H54 (cell line): ENCODE measurements around the gene DYRK1A.

Source experiments
- DNase-seq: peaks from one replicate; pipeline ENCODE4 v3.0.0; 2011; ENCODE audit warnings: low spot score, mixed read lengths; ENCODE audit not compliant: insufficient read length
- FAIRE-seq: peaks from 3 replicates; lab custom pipeline; 2011; peaks lifted over from hg19 to GRCh38; lab: Jason Lieb, UNC
- POLR2A ChIP-seq: IDR thresholded peaks from 2 replicates; pipeline ENCODE4 v1.6.1; 2011; ENCODE audit warnings: low read depth, mild to moderate bottlenecking, low read length

DYRK1A gene

GRCh38 chr21:37427221-37427620, 60.6 kb downstream of the DYRK1A start:
- no peak for DNase-seq
- FAIRE-seq: no peak
- TF ChIP-seq POLR2A: no peak

- TF ChIP-seq POLR2A: no peak
- FAIRE-seq: no peak
- no peak for DNase-seq
Measured at GRCh38 chr21:37429356-37429755, 62.8 kb downstream of the DYRK1A start.

GRCh38 chr21:37430184-37430821, 63.7 kb downstream of the DYRK1A start:
- FAIRE-seq: no peak
- DNase-seq: no peak
- no peak for TF ChIP-seq POLR2A

- DNase-seq (no peak), FAIRE-seq (no peak)
- no peak for TF ChIP-seq POLR2A
Measured at GRCh38 chr21:37431243-37431642, 64.7 kb downstream of the DYRK1A start.

- FAIRE-seq: no peak
- no peak for DNase-seq
- TF ChIP-seq POLR2A: no peak
Measured at GRCh38 chr21:37432710-37433455, 66.3 kb downstream of the DYRK1A start.

- DNase-seq: no peak
- TF ChIP-seq POLR2A: no peak
- no peak for FAIRE-seq
Measured at GRCh38 chr21:37433456-37433840, 66.9 kb downstream of the DYRK1A start.

- DNase-seq (no peak), FAIRE-seq (peak; percentile 94)
- no peak for TF ChIP-seq POLR2A
Measured at GRCh38 chr21:37435120-37435519, 68.5 kb downstream of the DYRK1A start.

GRCh38 chr21:37435711-37436110, 69.1 kb downstream of the DYRK1A start:
- peak; percentile 90 for FAIRE-seq

GRCh38 chr21:37436174-37436573, 69.6 kb downstream of the DYRK1A start:
- no peak for TF ChIP-seq POLR2A
- FAIRE-seq: no peak

More at GRCh38 chr21:37435711-37436110, 69.1 kb downstream of the DYRK1A start:
- DNase-seq: no peak
- TF ChIP-seq POLR2A: no peak

GRCh38 chr21:37437376-37438080, 71.0 kb downstream of the DYRK1A start:
- peak; percentile 78 for FAIRE-seq
- no peak for DNase-seq
- no peak for TF ChIP-seq POLR2A

More at GRCh38 chr21:37436174-37436573, 69.6 kb downstream of the DYRK1A start:
- no peak for DNase-seq

GRCh38 chr21:37443683-37444082, 77.1 kb downstream of the DYRK1A start:
- FAIRE-seq: no peak
- no peak for DNase-seq
- TF ChIP-seq POLR2A: no peak

GRCh38 chr21:37445228-37445627, 78.7 kb downstream of the DYRK1A start:
- TF ChIP-seq POLR2A: no peak
- FAIRE-seq (no peak), DNase-seq (no peak)

GRCh38 chr21:37446552-37446951, 80.0 kb downstream of the DYRK1A start:
- TF ChIP-seq POLR2A: no peak
- no peak for FAIRE-seq
- no peak for DNase-seq

- no peak for FAIRE-seq
- no peak for TF ChIP-seq POLR2A
Measured at GRCh38 chr21:37447288-37447936, 80.8 kb downstream of the DYRK1A start.

More at GRCh38 chr21:37447288-37447936, 80.8 kb downstream of the DYRK1A start:
- no peak for DNase-seq
